GM12892 (cell line): ENCODE measurements around the gene CDC42BPB.

Experiments used
- DNase-seq: peaks from one replicate; pipeline ENCODE4 v3.0.0; 2011; ENCODE audit not compliant: insufficient read length
- FAIRE-seq: peaks from 2 replicates; lab custom pipeline; 2011; peaks lifted over from hg19 to GRCh38; lab: Jason Lieb, UNC
- POLR2A ChIP-seq: IDR thresholded peaks from 2 replicates; pipeline ENCODE4 v1.6.1; 2011; ENCODE audit warnings: low read depth, low read length, control low read depth
- POLR2AphosphoS5 ChIP-seq: IDR thresholded peaks from 2 replicates; pipeline ENCODE4 v1.6.1; 2011; ENCODE audit warnings: low read depth, low read length, control low read depth
- TAF1 ChIP-seq: IDR thresholded peaks from 2 replicates; pipeline ENCODE4 v1.6.1; 2011; ENCODE audit warnings: low read depth, mild to moderate bottlenecking, control low read depth, low read length, borderline replicate concordance

Gene CDC42BPB

GRCh38 chr14:102923201-102923924 is 134.0 kb downstream of the CDC42BPB start:
- FAIRE-seq, result no peak
- TF ChIP-seq TAF1, result no peak
- no peak for TF ChIP-seq POLR2A
- TF ChIP-seq POLR2AphosphoS5, result no peak
- no peak for DNase-seq

- FAIRE-seq, result no peak
- no peak for DNase-seq
- TF ChIP-seq POLR2AphosphoS5 (no peak), TAF1 (no peak), POLR2A (no peak)
Measured at GRCh38 chr14:102922490-102923200, 134.7 kb downstream of the CDC42BPB start, which contains the start of gene AMN. Gene AMN, plus strand, starts transcription at chr14:102922663. Its CDS starts 26 bp downstream, at chr14:102922689.

GRCh38 chr14:102920998-102921304 is 136.4 kb downstream of the CDC42BPB start:
- TF ChIP-seq POLR2AphosphoS5 (no peak), TAF1 (no peak), POLR2A (no peak)
- FAIRE-seq (no peak), DNase-seq (no peak)

GRCh38 chr14:102920273-102920997 is 136.9 kb downstream of the CDC42BPB start:
- no peak for FAIRE-seq
- no peak for DNase-seq
- TF ChIP-seq POLR2AphosphoS5, result peak; percentile 15; the same call in 1 of the 2 replicates
- no peak for TF ChIP-seq POLR2A

- TF ChIP-seq TAF1 (no peak), POLR2A (no peak; the same call in 1 of the 2 replicates), POLR2AphosphoS5 (no peak)
- FAIRE-seq, result no peak
- DNase-seq, result no peak
Measured at GRCh38 chr14:102918438-102918837, 138.9 kb downstream of the CDC42BPB start.

- DNase-seq (peak; percentile 82), FAIRE-seq (peak; percentile 86)
- TF ChIP-seq POLR2AphosphoS5 (no peak; the same call in 1 of the 2 replicates), TAF1 (no peak), POLR2A (no peak)
Measured at GRCh38 chr14:102917469-102918211, 139.7 kb downstream of the CDC42BPB start.

GRCh38 chr14:102917056-102917385 is 140.3 kb downstream of the CDC42BPB start:
- DNase-seq (no peak), FAIRE-seq (peak; percentile 33)
- no peak for TF ChIP-seq POLR2A
- TF ChIP-seq POLR2AphosphoS5, result no peak; the same call in 1 of the 2 replicates

GRCh38 chr14:102916347-102917055 is 140.8 kb downstream of the CDC42BPB start:
- TF ChIP-seq POLR2A (peak; percentile 38; the same call in 1 of the 2 replicates), POLR2AphosphoS5 (0 out of 2 replicates have a peak, but pooled peaks have one; percentile 52), TAF1 (no peak)
- DNase-seq (no peak), FAIRE-seq (no peak)

GRCh38 chr14:102915292-102916110 is 141.8 kb downstream of the CDC42BPB start:
- no peak for FAIRE-seq
- DNase-seq, result no peak
- peak; percentile 42; the same call in 1 of the 2 replicates for TF ChIP-seq POLR2A
- no peak for TF ChIP-seq TAF1
